22Rv1 (cell line): Measurements from ENCODE around the gene CKS1B.

Experiments used
- H3K27ac ChIP-seq: fragments of 450-650 bp; 2 replicates; pipeline ENCODE4 v1.5.1; 2017
- CTCF ChIP-seq: fragments of 450-650 bp; IDR thresholded peaks from 2 replicates; pipeline ENCODE4 v1.5.1; 2017; ENCODE audit warnings: mild to moderate bottlenecking
- ZFX ChIP-seq: fragments of 450-650 bp; IDR thresholded peaks from 2 replicates; pipeline ENCODE4 v1.6.1; 2017; ENCODE audit warnings: antibody characterized with exemption, borderline replicate concordance

Gene CKS1B

GRCh38 chr1:155014709-155015508, 40.4 kb downstream of the CKS1B start:
- peak overlapping the region; percentile 98 for H3K27ac ChIP-seq
- TF ChIP-seq CTCF (no peak), ZFX (no peak)

GRCh38 chr1:155015527-155016230, 41.2 kb downstream of the CKS1B start:
- TF ChIP-seq CTCF: no peak
- TF ChIP-seq ZFX: no peak
- H3K27ac ChIP-seq: peak overlapping the region; percentile 98

- peak overlapping the region; percentile 98 for H3K27ac ChIP-seq
- TF ChIP-seq ZFX (no peak), CTCF (no peak)
Observed at GRCh38 chr1:155016231-155016831, 41.9 kb downstream of the CKS1B start.

GRCh38 chr1:155017041-155017945, 42.8 kb downstream of the CKS1B start:
- TF ChIP-seq ZFX: no peak
- peak; percentile 100 for TF ChIP-seq CTCF
- H3K27ac ChIP-seq: peak overlapping the region; percentile 98

- H3K27ac ChIP-seq: peak overlapping the region; percentile 98
- no peak for TF ChIP-seq ZFX
- no peak for TF ChIP-seq CTCF
Observed at GRCh38 chr1:155017946-155018316, 43.5 kb downstream of the CKS1B start.

- peak overlapping the region; percentile 98 for H3K27ac ChIP-seq
- TF ChIP-seq ZFX (no peak), CTCF (no peak)
Observed at GRCh38 chr1:155018617-155019348, 44.3 kb downstream of the CKS1B start.
